NCI-H146 treated with DMSO at 0.1 percent for 48 hours (cell line): ENCODE results near the gene PML.
A peak's percentile ranks its signal among the peaks of the same experiment; 100 is the strongest.
"Not testable (repeated sequence)": the region's sequence is repeated elsewhere in the genome, so short reads cannot be mapped to it uniquely, and the experiment has no call there.

Experiments used
- DNase-seq: peaks from one replicate; lab custom pipeline; 2025; ENCODE audit not compliant: unreplicated experiment; lab: John Stamatoyannopoulos, UW

Gene PML

DNA sequence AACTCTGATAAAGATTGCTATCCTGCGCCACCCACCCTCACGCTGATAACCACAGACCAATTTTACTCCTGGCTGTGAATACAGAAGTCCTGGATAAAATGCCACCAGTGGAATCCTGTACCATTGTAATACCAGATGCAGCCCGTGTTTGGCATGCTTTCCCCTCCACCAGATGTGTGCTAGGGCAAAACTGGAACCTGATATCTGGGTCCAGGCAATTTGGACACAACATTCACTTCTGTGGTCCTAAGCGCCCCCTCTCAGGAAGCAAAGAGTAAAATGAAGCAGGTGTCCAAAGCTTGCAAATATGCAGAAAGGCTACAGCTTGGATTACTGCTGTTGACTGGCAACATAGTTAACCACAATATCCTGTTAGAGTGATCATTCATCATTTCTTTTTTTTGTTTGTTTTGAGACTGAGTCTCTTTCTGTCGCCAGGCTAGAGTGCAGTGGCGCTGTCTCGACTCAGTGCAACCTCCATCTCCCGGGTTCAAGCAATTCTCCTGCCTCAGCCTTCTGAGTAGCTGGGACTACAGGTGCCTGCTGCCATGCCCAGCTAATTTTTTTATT, 35.4 kb upstream of the PML start:
- DNase-seq = no peak

GRCh38 chr15:73959801-73960200, 34.7 kb upstream of the PML start:
- DNase-seq = no peak

DNA sequence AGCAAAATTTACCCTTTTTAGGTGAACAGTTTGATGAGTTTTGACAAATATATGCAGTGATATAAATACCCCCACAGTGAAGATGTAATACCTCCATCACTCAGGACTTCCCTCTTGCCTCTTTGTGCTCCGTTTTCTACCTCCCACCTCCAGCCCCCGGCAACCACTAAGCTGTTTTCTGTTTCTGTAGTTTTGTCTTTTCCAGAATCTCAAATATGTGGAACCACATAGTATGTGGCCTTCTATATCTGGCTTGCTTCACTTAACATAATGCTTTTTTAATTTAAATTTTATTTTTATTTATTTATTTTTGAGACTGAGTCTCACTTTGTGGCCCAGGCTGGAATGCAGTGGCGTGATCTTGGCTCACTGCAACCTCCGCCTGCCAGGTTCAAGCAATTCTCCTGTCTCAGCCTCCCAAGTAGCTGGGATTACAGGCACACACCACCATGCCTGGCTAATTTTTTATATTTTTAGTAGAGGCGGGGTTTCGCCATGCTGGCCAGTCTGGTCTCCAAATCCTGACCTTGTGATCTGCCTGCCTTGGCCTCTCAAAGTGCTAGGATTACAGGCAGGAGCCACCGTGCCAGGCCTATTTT, 33.9 kb upstream of the PML start:
- DNase-seq = not testable (repeated sequence)

- DNase-seq = no peak
These were observed 32.1 kb upstream of the PML start for GRCh38 chr15:73962433-73962832.

DNA sequence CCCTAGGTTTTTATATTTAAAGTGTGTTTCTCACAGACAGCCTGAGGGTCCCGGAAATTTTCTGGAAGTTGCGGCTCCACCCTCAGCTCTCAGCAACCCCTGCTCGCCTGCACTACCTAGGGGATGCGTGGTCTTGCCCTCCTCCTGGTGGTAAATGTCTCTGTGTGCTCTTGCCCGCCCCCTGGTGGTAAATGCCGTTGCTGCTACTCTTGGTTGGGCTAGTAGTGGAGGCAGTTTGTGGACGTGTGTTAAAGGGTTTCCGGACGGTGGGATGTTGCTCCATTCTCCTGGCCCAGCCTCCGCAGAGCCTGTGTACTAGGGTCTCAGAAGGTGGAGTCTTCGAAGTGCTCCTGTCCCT, 29.8 kb upstream of the PML start:
- DNase-seq = peak; percentile 50

- no peak for DNase-seq
These were observed 29.3 kb upstream of the PML start for GRCh38 chr15:73965094-73965757.

DNA sequence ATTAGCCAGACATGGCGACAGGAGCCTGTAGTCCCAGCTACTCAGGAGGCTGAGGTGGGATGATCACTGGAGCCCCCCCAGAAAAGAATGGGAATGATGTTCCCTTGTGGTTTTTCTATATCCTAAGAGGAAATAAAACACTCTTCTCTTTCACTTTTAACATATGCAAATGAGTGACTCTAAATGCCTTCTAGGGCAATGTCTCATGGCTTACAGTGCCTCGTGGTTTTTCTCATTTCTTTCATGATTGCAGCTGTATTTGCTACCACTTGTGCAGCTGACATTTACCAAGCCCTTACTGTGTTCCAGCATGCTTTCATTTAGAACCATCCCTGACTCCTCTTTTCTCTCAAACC, 28.8 kb upstream of the PML start:
- DNase-seq = no peak

- no peak for DNase-seq
These were observed 26.1 kb upstream of the PML start for GRCh38 chr15:73968461-73968860.

DNA sequence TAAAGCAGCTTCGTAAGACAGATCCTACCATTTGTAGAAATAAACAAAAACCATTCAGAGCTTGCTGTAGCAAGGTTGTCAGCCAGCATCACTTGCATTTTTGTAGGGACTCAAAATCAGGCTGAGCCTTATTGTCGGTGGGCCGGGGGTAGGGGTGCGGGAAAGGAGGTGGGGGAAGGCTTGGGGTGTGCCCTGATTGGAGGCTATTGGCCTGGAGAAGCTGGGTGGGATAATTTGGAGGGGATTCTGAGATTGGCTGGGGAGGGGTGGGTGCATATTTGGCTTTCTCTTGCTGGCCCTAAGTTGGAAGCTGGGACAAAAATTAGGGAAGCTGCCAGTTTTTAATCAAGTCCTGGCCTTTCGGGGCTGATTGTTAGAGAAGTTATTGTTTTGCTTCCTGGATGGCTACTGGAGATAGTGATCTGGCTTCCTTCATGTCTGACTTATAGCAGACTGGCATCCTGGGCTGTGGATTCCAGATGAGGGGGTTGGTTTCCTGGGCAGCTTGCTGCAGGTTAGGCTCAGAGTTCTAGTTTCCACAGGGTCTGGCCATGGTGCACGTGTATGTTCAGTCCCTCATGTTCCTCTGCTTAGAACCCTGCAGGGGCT, 25.3 kb upstream of the PML start:
- DNase-seq = no peak

DNA sequence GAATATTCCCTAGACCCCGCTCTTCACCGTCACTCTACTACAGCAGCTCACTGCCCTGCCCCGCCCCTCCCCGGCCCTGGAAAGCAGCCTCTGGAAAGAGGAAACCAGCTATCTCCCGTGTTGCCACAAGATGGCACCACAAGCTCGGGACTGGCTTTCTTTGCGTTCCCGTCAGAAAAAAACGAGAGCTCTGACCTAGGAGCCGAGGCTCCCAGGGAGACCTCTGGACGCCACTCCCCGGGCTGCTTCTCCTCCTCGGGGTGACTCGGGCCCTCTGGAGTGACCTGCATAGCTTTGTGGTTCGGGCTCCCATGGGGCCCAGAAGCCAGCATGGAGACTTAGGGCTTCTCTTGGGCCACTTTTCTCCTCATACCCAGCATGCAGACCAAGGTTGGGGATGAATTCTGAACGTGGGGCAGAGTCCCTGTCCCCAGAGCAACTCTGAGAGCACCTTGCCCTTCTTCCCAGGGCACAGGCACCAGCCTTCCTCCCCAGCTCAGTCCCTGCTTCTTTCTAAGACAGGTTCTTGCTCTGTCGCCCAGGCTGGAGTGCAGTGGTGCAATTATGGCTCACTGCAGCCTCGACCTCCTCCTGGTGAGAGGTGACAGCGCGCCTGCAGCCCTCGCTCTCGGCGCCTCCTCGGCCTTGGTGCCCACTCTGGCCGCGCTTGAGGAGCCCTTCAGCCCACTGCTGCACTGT, 21.4 kb upstream of the PML start:
- peak; percentile 59 for DNase-seq

GRCh38 chr15:73973683-73974200, 20.8 kb upstream of the PML start:
- not testable (repeated sequence) for DNase-seq

DNA sequence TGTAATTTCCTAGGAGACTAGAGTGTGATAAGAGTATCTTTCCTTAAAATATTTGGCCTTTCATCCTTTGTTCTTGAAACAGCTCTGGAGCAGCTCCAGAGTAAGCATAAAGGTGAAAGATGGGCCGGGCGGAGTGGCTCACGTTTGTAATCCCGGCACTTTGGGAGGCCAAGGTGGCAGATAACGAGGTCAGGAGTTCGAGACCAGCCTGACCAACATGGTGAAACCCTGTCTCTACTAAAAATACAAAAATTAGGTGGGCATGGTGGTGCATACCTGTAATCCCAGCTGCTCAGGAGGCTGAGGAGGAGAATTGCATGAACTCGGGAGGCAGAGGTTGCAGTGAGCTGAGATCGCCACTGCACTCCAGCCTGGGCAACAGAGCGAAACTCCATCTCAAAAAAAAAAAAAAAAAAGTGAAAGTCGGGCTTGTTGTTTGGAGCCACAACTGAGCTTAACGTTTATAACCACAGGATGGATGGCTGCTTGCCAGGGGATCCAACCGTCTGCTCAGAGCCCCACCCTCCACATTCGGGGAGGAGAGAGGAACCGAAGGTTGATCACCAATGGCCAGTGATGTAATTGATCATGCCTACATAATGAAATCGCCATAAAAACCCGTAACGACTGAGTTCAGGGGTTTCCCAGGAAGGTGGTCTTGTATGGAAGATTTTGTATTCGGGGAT, 18.9 kb upstream of the PML start:
- not testable (repeated sequence) for DNase-seq

DNA sequence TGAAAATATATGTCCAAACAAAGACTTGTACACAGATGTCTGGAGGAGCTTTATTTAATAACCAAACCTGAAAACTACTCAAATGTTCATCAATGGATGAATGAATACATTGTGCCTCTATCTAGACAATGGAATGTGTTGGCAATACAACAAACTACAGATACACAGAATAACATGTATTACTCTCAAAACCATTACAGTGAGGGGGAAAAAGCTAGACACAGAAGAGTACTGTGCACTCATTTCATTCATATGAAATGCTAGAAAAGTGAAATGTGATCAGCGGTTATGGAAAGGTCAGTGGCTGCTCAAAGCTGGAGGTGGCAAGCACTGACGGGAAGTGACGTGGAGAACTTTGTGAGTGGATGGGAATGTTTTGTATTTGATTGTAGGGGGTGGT, 15.6 kb upstream of the PML start:
- DNase-seq = no peak

- no peak for DNase-seq
These were observed 14.9 kb upstream of the PML start for GRCh38 chr15:73979636-73980035.

DNA sequence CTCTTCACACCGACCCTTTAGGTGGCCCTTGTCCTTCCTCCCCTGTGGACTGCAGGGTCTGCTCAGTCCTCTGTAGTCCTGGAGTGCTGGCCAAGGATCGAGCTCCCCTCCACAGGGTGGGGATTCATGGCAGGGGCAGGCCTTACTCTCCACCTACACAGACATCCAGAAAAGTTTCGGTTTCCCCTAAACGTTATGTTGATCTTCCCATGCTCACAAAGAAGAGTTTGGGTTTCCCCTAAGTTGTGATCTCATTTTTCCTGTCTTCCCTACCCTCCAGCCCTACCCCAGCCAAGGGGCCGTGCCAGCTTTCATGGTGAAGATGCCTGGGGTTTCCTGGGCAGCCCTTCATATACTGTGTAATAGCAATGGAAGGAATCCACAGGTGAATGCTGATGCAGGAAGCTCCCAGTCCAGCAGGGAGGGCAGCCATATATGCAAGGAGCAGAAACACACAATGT, 12.7 kb upstream of the PML start:
- DNase-seq = no peak

GRCh38 chr15:73982222-73982962, 12.1 kb upstream of the PML start:
- no peak for DNase-seq

- no peak for DNase-seq
These were observed 11.2 kb upstream of the PML start for GRCh38 chr15:73983211-73983727.

- DNase-seq = no peak
These were observed 10.7 kb upstream of the PML start for GRCh38 chr15:73983773-73984172.

- DNase-seq = no peak
These were observed 10.1 kb upstream of the PML start for GRCh38 chr15:73984208-73984979.
